Measurements from ENCODE around the gene TUT1. TPM values are rescaled to one million over a fixed set of nuclear protein-coding genes. Genes with fewer than 3 reads are reported as not detected.
A peak's percentile ranks its signal among the peaks of the same experiment; 100 is the strongest.

Gene TUT1
- total and polyA plus RNA-seq, 4 donors = 5.6 to 15.8 (median 13.7) TPM

DNA sequence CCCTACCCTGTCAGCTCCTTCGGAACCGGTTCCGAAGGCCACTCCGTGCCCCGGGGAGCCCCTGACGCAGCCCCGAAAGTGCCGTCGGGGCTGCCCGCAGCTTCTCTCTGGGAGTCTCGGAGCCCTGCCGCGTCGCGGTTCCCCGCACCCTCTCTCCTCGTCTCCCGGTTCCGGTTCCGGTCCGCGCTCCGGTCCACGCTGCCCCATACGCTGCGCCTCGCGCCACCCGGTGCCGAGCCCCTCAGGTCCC, 9.7 kb upstream of the TUT1 start:
- DNase-seq (ENCODE audit: low spot score) = no peak
- Histone ChIP-seq H3K4me3 (ENCODE audit: low read depth in 1 of 3, low read length in 3 of 3) (peak overlapping the region; percentile 82 to 87 (median 87)), H3K36me3 (ENCODE audit: control insufficient read depth in 4 of 4, insufficient read depth in 3 of 4, low read depth in 1 of 4, low read length in 3 of 4) (peaks cover 6 to 29% (median 20%) of the 10 kb centered on the region in 4 donors), H3K27me3 (ENCODE audit: control insufficient read depth in 4 of 4, insufficient read depth in 4 of 4, low read length in 3 of 4) (no peaks in the 10 kb centered on the region), H3K27ac (ENCODE audit: low read depth in 1 of 2, low read length in 2 of 2) (peak overlapping the region; percentile 89 to 90), H3K9me3 (ENCODE audit: control insufficient read depth in 4 of 4, low read length in 3 of 4) (no peaks in the 10 kb centered on the region), H3K9ac (ENCODE audit: low read depth in 1 of 2, low read length in 2 of 2) (peak overlapping the region; percentile 89 to 92), H3K4me1 (ENCODE audit: control insufficient read depth in 4 of 4, insufficient read depth in 4 of 4, low read length in 3 of 4) (peaks cover 8 to 38% (median 24%) of the 10 kb centered on the region in 4 donors)
- TF ChIP-seq RXRA (IDR thresholded peaks at IDR 0.05) (no peak), GABPA (IDR thresholded peaks at IDR 0.05 in 1 of 2, conservative IDR thresholded peaks at IDR 0.05 in 1 of 2) (peak; percentile 26 to 59)
- under 1% methylated on average over 30 of the region's 30 CpGs for WGBS

DNA sequence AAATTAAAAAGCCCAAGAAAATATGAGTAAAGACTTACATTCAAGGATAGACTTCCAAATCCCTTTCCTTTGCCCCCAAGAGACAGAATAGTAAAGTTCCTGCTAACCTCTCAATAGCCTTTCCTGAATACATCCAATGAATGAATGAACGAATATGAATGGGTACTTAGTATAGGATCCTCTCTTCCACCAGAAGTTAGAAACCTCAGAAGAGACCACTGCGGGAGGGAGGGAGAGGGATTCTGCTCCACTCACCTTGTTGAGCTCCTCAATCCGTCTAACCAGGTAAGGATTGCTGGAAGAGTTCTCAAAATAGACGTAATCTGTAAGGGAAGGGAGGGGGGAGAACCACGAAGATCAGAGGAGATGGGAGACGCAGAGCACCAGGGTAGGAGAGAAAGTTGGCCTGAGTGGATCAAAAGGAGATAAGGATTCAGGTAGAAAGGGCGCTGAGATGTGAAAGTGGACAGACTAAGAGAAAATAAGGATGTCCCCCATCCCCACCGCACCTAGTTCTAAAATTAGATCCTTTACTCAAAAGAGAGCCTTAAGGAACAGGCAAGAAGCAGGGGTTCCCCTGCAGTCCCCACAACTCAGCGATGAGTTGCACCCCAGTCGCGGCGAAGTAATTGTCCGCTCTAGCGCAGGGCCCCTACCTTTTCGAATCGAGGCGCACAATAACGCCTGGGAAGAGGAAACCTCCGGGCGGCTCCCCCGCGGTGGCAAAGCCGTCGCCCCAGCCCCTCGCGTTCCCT, 9.2 kb upstream of the TUT1 start:
- no peaks in the 10 kb centered on the region for H3K9me3 ChIP-seq (ENCODE audit: control insufficient read depth in 4 of 4, low read length in 3 of 4)
- H3K27ac ChIP-seq (ENCODE audit: low read depth in 1 of 2, low read length in 2 of 2) = peak overlapping the region; percentile 89 to 90
- 5% methylated on average over 26 of the region's 26 CpGs for WGBS
- H3K36me3 ChIP-seq (ENCODE audit: control insufficient read depth in 4 of 4, insufficient read depth in 3 of 4, low read depth in 1 of 4, low read length in 3 of 4) = peaks cover 6 to 34% (median 25%) of the 10 kb centered on the region in 4 donors
- H3K27me3 ChIP-seq (ENCODE audit: control insufficient read depth in 4 of 4, insufficient read depth in 4 of 4, low read length in 3 of 4) = no peaks in the 10 kb centered on the region
- H3K4me1 ChIP-seq (ENCODE audit: control insufficient read depth in 4 of 4, insufficient read depth in 4 of 4, low read length in 3 of 4) = peaks cover 8 to 32% (median 22%) of the 10 kb centered on the region in 4 donors
- peak overlapping the region; percentile 89 to 92 for H3K9ac ChIP-seq (ENCODE audit: low read depth in 1 of 2, low read length in 2 of 2)
- TF ChIP-seq FOXA2 (IDR thresholded peaks at IDR 0.05) (no peak), FOXA1 (IDR thresholded peaks at IDR 0.05) (no peak), TAF1 (conservative IDR thresholded peaks at IDR 0.05) (no peak), HNF4A (conservative IDR thresholded peaks at IDR 0.05) (no peak), RXRA (IDR thresholded peaks at IDR 0.05) (no peak), NR2F2 (IDR thresholded peaks at IDR 0.05) (no peak)
- TF ChIP-seq, protein P1, sequence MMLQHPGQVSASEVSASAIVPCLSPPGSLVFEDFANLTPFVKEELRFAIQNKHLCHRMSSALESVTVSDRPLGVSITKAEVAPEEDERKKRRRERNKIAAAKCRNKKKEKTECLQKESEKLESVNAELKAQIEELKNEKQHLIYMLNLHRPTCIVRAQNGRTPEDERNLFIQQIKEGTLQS (IDR thresholded peaks at IDR 0.05) = no peak
- DNase-seq (ENCODE audit: low spot score) = no peak
- H3K4me3 ChIP-seq (ENCODE audit: low read depth in 1 of 3, low read length in 3 of 3) = peak overlapping the region; percentile 82 to 87 (median 87)

DNA sequence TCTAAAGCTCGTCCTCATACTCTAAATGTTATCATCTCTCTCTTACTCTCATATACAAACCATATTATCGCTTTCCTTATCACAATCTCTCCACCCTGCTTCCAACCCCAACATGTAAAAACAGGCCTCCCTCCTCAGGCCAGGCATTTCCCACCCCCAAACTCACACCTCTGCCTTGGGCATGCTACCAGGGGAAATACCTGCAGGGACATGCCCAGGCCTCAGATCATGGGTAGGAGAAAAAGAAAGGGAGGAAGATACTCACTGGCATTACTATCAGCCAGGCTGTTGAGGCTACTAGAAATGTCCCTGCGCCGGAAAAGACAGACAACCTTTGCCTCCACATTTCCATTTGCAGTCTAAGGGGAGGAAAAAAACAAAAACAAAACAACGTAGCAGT, 8.6 kb upstream of the TUT1 start:
- peaks cover 8 to 26% (median 18%) of the 10 kb centered on the region in 4 donors for H3K4me1 ChIP-seq (ENCODE audit: control insufficient read depth in 4 of 4, insufficient read depth in 4 of 4, low read length in 3 of 4)
- DNase-seq (ENCODE audit: low spot score) = no peak
- H3K9ac ChIP-seq (ENCODE audit: low read depth in 1 of 2, low read length in 2 of 2) = peak overlapping the region; percentile 89 to 92
- H3K27me3 ChIP-seq (ENCODE audit: control insufficient read depth in 4 of 4, insufficient read depth in 4 of 4, low read length in 3 of 4) = no peaks in the 10 kb centered on the region
- peak overlapping the region in 1 of 2 donors; percentile 28 for H3K27ac ChIP-seq (ENCODE audit: low read depth in 1 of 2, low read length in 2 of 2)
- H3K4me3 ChIP-seq (ENCODE audit: low read depth in 1 of 3, low read length in 3 of 3) = peak overlapping the region in 2 of 3 donors; percentile 7 to 82
- 67% methylated on average over 5 of the region's 5 CpGs for WGBS
- TF ChIP-seq GABPA (IDR thresholded peaks at IDR 0.05 in 1 of 2, conservative IDR thresholded peaks at IDR 0.05 in 1 of 2) (no peak), NR2F2 (IDR thresholded peaks at IDR 0.05) (no peak), YY1 (IDR thresholded peaks at IDR 0.05) (no peak), HNF4A (conservative IDR thresholded peaks at IDR 0.05) (no peak), RXRA (IDR thresholded peaks at IDR 0.05) (no peak), RAD21 (IDR thresholded peaks at IDR 0.05) (no peak), HNF4G (IDR thresholded peaks at IDR 0.05) (no peak), SP1 (IDR thresholded peaks at IDR 0.05) (no peak), TAF1 (conservative IDR thresholded peaks at IDR 0.05) (no peak), JUND (IDR thresholded peaks at IDR 0.05) (no peak), EGR1 (IDR thresholded peaks at IDR 0.05; ENCODE audit: low read depth in 2 of 2) (no peak), FOXA2 (IDR thresholded peaks at IDR 0.05) (no peak), FOXA1 (IDR thresholded peaks at IDR 0.05) (no peak)
- TF ChIP-seq, protein P1 (IDR thresholded peaks at IDR 0.05) = no peak
- TF ChIP-seq, protein P2, sequence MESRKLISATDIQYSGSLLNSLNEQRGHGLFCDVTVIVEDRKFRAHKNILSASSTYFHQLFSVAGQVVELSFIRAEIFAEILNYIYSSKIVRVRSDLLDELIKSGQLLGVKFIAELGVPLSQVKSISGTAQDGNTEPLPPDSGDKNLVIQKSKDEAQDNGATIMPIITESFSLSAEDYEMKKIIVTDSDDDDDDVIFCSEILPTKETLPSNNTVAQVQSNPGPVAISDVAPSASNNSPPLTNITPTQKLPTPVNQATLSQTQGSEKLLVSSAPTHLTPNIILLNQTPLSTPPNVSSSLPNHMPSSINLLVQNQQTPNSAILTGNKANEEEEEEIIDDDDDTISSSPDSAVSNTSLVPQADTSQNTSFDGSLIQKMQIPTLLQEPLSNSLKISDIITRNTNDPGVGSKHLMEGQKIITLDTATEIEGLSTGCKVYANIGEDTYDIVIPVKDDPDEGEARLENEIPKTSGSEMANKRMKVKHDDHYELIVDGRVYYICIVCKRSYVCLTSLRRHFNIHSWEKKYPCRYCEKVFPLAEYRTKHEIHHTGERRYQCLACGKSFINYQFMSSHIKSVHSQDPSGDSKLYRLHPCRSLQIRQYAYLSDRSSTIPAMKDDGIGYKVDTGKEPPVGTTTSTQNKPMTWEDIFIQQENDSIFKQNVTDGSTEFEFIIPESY (IDR thresholded peaks at IDR 0.05) = no peak
- TF ChIP-seq, protein P3, sequence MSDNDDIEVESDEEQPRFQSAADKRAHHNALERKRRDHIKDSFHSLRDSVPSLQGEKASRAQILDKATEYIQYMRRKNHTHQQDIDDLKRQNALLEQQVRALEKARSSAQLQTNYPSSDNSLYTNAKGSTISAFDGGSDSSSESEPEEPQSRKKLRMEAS (IDR thresholded peaks at IDR 0.05) = no peak
- TF ChIP-seq, protein P4, sequence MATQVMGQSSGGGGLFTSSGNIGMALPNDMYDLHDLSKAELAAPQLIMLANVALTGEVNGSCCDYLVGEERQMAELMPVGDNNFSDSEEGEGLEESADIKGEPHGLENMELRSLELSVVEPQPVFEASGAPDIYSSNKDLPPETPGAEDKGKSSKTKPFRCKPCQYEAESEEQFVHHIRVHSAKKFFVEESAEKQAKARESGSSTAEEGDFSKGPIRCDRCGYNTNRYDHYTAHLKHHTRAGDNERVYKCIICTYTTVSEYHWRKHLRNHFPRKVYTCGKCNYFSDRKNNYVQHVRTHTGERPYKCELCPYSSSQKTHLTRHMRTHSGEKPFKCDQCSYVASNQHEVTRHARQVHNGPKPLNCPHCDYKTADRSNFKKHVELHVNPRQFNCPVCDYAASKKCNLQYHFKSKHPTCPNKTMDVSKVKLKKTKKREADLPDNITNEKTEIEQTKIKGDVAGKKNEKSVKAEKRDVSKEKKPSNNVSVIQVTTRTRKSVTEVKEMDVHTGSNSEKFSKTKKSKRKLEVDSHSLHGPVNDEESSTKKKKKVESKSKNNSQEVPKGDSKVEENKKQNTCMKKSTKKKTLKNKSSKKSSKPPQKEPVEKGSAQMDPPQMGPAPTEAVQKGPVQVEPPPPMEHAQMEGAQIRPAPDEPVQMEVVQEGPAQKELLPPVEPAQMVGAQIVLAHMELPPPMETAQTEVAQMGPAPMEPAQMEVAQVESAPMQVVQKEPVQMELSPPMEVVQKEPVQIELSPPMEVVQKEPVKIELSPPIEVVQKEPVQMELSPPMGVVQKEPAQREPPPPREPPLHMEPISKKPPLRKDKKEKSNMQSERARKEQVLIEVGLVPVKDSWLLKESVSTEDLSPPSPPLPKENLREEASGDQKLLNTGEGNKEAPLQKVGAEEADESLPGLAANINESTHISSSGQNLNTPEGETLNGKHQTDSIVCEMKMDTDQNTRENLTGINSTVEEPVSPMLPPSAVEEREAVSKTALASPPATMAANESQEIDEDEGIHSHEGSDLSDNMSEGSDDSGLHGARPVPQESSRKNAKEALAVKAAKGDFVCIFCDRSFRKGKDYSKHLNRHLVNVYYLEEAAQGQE (IDR thresholded peaks at IDR 0.05) = no peak
- TF ChIP-seq, protein P5, sequence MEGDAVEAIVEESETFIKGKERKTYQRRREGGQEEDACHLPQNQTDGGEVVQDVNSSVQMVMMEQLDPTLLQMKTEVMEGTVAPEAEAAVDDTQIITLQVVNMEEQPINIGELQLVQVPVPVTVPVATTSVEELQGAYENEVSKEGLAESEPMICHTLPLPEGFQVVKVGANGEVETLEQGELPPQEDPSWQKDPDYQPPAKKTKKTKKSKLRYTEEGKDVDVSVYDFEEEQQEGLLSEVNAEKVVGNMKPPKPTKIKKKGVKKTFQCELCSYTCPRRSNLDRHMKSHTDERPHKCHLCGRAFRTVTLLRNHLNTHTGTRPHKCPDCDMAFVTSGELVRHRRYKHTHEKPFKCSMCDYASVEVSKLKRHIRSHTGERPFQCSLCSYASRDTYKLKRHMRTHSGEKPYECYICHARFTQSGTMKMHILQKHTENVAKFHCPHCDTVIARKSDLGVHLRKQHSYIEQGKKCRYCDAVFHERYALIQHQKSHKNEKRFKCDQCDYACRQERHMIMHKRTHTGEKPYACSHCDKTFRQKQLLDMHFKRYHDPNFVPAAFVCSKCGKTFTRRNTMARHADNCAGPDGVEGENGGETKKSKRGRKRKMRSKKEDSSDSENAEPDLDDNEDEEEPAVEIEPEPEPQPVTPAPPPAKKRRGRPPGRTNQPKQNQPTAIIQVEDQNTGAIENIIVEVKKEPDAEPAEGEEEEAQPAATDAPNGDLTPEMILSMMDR (IDR thresholded peaks at IDR 0.05; ENCODE audit: low read depth, low read length, missing input control) = no peak
- H3K9me3 ChIP-seq (ENCODE audit: control insufficient read depth in 4 of 4, low read length in 3 of 4) = no peaks in the 10 kb centered on the region
- H3K36me3 ChIP-seq (ENCODE audit: control insufficient read depth in 4 of 4, insufficient read depth in 3 of 4, low read depth in 1 of 4, low read length in 3 of 4) = peaks cover 10 to 37% (median 30%) of the 10 kb centered on the region in 4 donors

Data from liver (tissue), 9 donors.